GM19397 (cell line): Measurements from ENCODE around the gene DHODH.

Source experiments
- ATAC-seq: cut with Tn5 transposase; IDR thresholded peaks from one replicate; pipeline ENCODE4 v1.9.1; 2021; ENCODE audit warnings: mild to moderate bottlenecking, moderate library complexity; ENCODE audit not compliant: unreplicated experiment

DHODH gene

DNA sequence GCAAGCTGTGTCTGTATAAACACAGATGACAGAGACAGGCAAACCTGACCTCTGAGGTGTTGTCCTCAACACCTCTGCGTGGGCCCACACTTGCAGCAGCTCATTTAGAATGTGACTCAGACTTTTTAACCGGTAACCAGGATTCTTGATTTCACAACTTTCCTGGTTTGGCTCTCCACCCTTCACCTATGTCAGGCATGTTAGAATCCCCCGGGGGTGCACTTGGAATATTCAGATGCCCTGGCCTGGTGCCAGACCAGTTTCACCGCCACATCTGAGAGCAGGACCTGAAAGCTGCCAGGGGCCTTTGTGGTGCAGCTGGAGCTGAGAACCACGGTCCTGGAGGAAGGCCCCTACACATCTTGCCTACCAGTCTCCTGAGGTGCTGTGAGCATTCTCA lies 4.8 kb downstream of the DHODH start:
- ATAC-seq = no peak

DNA sequence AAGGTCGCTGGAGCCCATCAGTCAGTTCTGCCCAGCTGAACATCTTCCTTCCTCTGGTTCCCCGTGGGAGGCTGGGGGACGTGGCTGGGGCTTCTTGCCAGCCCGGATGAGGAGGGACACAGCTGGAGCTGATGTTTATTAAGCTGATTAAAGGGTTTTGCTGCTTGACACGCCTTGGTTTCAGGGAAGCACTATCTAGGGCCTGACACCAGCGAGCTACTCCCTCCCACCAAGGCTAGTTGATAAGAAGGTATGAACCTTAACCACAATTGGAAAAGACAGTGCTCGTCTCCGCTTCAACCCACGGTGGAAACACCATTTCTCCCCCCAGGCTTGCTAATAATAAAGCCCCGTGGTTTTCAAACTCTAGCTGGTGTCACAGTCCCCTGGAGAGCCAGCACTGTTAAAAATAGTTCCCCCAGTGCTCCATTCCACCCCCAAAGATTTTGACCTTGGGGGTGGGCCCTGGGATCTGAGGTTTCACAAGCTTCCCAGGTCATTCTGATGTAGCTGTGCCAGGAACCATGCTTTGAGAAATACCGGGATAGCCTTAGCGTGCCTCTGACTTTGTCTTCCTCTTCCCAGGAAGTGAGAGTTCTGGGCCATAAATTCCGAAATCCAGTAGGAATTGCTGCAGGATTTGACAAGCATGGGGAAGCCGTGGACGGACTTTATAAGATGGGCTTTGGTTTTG lies 5.5 kb downstream of the DHODH start:
- no peak for ATAC-seq

DNA sequence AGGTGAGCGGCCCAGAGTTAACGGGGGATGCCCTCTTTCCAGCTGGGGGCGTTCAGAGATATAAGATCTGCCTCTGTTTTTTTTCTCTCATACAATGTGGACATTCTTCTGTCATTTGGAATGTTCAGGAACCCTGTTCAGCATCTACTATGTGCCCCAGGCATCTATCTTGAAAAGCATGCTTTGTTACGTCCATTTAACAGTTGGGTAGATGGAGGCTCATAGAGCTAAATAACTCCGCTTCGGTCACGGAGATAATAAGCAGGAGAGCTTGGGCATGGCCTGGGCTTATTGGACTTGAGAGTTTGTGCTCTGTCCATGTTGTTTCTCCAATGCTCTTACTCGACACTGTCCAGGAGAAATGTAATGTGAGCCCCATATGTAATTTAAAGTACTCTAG lies 6.1 kb downstream of the DHODH start:
- ATAC-seq = no peak

DNA sequence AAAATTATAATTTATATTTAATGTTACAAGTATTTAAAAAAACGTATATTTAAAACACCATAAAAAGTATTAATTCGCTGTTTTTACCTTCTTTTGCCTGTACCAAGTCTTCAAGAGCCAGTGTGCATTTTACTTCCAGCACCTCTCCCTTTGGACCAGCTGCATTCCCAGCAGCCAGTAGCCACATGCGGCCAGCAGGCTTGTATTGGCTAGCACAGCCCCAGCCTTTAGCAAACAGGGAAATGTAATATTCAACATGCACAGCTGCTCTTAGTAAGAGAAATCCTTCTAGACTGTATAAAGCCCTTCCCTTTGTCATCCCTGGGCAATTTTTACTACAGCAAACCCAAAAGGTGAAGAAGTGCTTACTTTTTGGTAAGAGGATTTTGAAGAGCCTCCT lies 6.6 kb downstream of the DHODH start:
- ATAC-seq = no peak

DNA sequence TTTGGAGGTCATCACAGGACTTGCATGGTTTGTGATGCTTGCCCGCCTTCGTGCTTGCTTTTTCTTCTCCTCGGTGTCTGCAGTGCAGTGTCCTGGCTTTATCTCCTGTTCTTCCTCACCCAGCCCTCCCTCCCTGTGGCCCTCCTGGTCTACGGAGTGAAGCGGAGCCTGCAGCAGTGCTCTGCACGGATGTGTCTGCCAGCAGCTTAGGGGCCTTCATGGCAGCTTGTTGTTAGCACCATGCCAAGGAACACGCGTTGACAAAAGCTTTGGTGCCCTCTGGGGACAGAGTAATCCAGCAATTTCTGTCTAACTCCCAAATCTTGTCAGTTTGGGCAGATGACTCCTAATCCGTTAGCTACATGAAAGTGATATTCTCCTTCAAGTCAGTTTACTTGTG lies 9.9 kb downstream of the DHODH start:
- no peak for ATAC-seq

DNA sequence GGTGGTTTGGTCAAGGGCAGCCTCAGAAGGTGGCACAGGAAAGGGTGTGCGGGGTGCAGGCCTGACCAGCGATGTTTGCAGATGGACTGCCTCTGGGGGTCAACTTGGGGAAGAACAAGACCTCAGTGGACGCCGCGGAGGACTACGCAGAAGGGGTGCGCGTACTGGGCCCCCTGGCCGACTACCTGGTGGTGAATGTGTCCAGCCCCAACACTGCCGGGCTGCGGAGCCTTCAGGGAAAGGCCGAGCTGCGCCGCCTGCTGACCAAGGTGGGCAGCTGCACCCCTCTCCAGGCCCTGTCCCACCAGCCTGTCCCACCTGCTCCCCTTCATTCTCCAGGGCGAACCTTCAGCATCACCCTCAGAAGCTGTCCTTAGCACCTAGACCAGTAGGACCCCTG lies 12.5 kb downstream of the DHODH start:
- no peak for ATAC-seq

DNA sequence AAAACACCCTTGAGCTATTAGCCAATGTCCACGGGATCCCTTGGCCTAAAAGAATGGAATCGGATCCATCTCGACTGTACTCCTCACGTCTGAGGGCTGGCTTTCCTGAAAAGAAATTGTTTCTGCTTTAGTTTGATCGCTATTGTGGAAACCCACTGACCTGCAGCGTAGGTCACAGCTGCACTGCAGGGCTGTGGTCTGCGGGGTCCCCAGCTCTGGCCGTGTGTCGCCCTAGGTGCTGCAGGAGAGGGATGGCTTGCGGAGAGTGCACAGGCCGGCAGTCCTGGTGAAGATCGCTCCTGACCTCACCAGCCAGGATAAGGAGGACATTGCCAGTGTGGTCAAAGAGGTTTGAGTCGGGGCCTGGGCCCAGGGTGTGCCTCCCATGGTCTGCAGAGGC lies 13.6 kb downstream of the DHODH start:
- ATAC-seq = no peak

DNA sequence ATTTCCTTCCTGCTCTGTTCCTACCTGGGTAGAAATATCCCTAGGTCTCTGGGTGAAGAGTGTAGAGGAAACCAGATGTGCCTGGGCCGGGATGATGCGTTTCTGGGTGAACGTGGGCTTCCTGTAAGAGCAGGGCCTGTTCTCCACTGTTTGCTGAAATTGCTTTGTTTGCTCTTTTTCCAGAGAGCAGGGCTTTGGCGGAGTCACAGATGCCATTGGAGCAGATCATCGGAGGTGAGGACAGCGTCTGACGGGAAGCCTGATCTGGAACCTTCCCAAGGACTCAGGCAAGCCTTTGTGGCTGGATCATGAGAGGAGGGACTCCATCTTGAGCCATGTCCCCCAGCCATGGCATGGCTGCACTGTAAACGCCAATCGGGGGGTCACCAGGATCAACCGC lies 15.4 kb downstream of the DHODH start:
- ATAC-seq = no peak

DNA sequence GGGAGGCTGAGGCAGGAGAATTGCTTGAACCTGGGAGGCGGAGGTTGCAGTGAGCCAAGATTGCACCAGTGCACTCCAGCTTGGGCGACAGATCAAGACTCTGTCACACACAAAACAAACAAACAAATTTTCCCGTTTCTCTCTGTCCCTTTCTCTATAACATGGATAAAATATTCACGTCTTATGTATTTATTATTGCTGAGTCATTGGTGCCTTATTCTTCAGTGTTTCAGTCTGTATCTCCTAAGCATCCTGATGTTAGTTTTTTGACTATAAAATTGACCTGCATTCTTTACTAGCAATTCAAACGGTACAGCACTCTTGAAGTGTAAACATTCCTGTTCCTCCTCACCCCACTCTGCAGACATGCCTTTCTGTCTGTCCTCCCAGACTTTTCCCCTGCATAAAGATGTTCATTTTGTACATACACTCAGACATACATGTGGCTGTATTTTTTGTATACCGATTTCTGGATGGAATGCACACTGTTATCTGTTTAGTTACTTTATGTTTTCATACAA lies 16.4 kb downstream of the DHODH start:
- ATAC-seq = no peak

DNA sequence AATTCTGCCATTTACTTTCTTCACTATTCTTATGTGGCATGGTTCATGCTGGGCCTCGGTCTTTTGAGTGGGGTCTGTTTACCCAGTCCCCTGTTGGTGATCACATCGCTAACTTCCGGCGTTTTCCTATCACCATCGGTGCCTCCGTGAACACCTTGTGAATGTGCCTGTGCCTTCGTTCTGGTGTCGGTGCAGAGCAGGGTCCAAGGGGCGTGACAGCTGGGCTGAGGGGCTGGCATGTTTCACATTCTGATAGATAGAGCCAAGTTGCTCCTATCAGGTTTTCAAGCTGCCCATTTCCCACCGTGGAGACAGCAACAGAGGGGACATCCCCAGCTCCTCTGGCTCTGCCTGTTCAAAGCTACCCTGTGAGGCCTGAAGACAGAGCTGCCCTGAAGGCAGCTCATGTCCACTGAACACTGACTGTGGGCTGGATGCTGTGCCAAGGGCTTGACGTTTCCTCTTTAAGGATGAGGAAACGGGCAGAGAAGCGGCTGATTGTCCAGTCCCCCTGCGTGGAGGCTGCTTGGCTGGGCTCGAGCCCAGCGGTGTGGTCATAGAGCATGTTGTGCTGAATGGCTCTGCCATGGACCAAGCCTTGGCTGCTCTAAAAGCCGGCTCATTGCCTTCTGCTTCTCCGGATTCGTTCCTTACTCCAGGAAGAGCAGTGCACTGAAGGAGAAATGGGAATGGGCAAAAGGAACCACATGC lies 17.0 kb downstream of the DHODH start:
- no peak for ATAC-seq

DNA sequence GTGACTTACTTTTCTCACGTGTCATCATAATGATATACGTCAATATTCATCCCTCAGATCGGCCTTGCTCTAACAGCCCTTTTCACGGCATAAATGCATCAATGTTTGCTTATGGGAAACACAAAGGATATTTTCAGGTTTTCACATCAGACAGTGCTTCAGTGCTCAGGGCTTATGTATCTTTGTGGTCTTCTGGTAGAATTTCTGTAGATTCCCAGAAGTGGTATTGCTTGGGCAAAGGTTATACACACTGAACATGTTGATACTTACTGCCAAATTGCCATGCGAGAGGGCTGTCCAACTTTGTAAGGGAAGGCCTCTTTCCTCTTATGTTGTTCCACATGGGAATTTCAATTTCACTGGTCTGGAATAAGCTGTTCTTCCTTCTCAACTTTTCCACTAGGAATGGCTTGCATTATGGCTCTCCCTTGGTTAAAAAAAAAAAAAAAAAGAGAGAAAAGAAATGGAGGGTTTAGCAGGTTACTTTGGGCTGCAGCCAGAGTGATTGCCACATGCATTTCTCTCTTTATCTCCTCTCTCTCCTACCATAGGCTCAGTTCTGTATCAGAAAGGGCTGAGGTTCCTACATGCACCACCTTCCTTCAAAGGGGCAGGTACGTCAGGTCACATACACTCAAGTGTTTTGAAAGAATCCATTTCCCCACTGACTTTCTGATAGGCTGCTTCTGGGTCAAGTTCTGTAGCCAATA lies 19.3 kb downstream of the DHODH start:
- ATAC-seq = no peak

DNA sequence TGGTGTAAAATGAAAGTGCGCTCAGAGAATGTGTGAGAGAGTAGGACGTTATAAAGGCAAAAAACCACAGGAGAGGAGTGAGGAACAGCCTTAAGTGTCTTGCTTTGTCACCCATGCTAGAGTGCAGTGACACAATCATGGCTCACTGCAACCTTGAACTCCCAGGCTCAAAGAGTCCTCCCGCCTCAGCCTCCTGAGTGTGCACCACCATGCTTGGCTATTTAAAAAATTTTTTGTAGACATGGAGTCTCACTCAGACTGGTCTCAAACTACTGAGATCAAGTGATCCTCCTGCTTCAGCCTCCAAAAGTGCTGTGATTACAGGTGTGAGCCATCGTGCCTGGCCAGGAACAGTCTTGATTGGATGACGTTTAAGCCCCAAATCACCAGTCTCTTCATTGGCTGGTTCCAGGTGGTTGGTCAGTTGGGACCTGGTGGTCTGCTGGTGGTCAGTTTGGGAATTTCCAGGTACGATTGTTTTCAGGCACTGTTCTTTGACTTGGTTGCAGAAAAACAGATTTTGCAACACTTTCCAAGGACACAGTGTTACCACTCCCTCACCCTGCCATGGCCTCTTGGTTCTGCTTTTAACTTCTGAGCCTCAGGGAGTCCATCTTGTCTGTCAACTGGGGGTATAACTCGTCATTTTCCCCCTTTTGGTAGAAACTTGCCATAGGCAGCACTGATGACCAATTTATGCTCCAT lies 21.2 kb downstream of the DHODH start:
- no peak for ATAC-seq

DNA sequence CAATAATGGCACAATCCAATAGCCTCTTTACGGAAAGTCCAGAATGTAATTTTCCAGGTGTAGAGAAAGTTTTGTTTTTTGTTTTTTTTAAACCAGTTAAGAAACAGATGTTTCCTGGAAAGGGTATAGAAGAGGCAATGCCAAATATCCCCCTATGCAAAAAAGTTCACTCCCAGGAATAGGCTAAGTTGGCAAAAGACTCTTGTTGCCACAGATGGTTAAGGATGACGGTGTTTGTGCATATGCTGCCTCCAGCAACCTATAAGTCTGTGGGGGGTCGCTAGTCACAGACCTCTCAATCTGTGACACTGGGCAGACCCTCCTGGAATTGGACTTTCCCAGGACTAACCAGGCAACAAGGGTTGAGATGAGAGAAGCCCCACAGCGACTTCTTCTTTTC lies 24.9 kb downstream of the DHODH start:
- no peak for ATAC-seq

DNA sequence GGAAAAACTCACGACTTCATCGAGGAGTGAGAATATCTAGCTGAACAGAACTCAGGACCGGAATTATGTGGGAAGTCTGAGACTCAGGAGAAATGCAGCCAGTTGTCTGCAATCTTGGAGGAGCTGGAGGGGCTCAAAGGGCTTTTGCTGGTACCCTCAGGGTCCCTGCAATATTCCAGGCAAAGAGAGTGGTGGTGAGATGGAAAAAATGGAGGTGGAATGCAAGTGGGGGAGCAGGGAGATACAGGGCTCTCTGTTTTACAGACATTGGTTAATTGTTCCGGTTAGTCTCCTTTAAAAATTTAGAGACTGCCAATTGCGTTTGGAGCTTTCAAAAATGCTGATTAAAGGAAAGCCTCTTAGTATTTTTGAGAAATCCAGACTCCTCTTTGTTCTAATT lies 27.6 kb downstream of the DHODH start:
- ATAC-seq = no peak

DNA sequence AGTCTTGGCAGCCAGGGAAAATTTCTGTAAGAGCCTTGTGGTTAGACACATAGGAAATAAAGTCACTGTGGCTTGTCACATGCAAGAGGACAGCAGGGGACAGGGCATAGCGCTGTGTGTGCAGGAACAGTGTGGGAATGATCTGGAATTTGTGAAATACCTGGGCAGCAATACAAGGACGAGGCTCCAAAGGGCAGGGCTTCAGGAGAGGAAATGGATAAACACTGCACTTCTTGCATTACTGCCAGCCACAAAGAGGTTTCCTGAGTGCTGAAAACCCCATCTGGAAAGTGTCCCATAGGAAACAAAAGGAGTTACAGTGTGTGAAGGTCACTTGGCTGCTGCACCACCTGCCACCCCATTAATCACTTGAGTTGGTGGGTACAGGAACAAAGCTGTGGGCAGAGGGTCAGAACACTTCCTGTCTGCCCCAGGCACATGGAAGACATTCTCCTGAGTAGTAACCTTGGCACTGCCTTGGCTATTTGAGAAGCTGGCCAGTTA lies 33.7 kb downstream of the DHODH start:
- no peak for ATAC-seq

DNA sequence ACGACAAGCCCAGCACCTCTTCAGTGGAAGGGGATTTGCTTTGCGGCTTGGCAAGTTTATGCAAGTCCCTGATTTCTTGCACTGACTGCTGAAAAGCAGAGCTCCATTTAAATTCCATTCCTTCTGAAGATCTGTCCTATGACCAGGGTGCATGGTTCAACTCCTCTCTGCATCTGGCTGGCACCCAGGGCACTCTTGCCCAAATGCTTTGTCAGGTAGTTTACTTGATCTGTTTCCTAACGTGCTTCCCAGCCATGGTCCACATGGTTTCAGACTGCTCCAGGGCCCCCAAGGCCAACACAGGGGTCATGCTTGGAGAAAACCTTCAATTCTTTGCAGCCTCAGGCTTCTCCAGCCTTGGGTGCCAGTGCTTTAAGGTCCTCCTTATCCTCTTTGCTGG lies 34.5 kb downstream of the DHODH start:
- no peak for ATAC-seq

DNA sequence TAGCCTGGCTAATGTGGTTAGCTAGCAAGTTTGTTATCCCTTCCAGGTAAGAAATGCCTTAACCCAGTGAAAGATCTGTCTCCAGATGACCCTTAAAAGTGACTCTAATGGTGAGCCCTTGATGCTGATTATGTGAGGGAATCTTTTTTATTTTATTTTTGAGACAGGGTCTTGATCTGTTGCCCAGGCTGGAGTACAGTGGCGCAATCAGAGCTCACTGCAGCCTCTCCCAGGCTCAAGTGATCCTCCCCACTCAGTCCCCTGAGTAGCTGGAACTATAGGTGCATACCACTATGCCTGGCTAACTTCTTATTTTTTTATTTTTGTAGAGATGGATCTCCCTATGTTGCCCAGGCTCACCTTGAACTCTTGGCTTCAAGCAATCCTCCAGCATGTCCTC lies 35.0 kb downstream of the DHODH start:
- no peak for ATAC-seq

DNA sequence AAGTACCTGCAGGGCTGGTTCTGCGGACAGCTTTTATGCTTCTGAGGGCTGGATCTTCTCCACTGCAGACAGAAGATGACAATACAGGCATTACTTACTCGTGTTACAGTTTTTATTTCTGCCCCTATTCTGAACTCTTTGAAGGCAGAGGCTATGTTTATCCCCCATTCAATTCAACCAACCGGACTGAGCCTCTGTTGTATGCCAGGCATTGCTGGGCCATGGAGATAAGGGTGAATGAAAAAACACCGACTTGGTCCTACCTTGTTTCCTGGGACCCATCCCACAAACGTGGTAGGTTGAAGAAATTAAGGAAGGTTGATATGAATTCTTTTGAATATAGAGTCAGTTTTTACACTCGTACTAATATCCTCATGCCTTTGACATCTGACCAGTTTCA lies 35.8 kb downstream of the DHODH start:
- no peak for ATAC-seq

DNA sequence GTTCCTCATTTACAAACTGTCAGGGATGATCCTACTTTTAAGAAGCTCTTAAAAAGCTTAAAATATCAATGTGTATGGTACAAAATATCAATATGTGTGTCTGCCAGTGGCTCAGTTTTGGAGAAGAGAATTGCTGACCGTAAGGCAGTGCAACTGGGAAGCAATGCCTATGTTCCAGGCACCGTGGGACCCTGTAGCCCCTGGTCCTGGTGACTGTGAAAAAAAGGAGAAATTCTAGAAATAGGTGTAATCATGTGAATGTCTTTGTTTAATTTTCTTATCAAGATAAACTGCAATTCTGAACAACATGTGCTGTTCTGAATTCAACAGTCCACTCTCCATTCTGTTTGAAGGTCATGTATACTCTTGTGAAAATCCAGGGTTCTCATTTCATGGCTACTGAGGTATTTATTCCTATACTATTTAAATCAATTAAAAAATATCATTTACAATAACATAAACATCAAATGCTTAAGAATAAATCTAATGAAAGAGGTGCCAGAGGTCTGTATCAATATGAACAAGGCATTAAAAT lies 36.3 kb downstream of the DHODH start:
- ATAC-seq = no peak

DNA sequence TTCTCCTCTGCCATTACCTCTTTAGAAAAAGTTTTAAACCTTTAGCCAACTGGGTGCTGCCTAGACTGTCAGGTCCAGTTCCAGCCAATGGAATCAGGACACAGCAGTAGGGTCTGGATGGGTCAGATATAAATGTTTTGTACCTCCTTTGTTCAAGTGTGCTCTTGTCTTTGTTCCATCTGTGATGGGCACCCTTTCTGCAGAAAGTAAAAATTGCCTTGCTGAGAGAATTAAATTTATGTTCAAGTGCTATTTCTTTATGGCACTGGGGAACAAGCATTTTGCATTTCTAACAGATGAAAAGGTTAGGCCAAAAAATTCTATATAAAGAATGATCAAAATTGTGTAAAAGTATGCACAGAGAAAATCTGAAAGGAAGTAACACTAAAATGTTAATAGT lies 40.6 kb downstream of the DHODH start:
- ATAC-seq = no peak
